Activated B cell treated with CpG ODN at 0.5 μM for 24 hours (primary cell): ENCODE results near the gene CRELD1. TPM values are rescaled to one million over a fixed set of nuclear protein-coding genes. Genes with fewer than 3 reads are reported as not detected.

Source experiments
- ATAC-seq: fragments of 200-7000 bp; cut with Tn5 transposase; one replicate; pipeline ENCODE4 v1.10.0; 2021; ENCODE audit warnings: low read depth, mild to moderate bottlenecking, moderate library complexity
- CTCF ChIA-PET: fragments of 350-600 bp; sonication (Branson Sonifier 250); formaldehyde crosslinking; loops from one replicate; lab custom pipeline; 2021; ENCODE audit warnings: antibody characterized with exemption; lab: Charles Lee
- POLR2A ChIA-PET: fragments of 350-600 bp; sonication (Branson Sonifier 250); formaldehyde crosslinking; loops from one replicate; lab custom pipeline; 2021; ENCODE audit warnings: antibody characterized with exemption; lab: Charles Lee
- DNase-seq: peaks from one replicate; pipeline ENCODE4 v3.0.0; 2022
- H3K27ac Mint-ChIP-seq: one replicate; pipeline ENCODE4 v1.8.0; 2020; ENCODE audit warnings: mixed read lengths
- H3K27me3 Mint-ChIP-seq: one replicate; pipeline ENCODE4 v1.8.0; 2021; ENCODE audit warnings: mixed read lengths
- H3K36me3 Mint-ChIP-seq: one replicate; pipeline ENCODE4 v1.8.0; 2021; ENCODE audit warnings: low read depth, mixed read lengths
- H3K4me1 Mint-ChIP-seq: one replicate; pipeline ENCODE4 v1.8.0; 2021; ENCODE audit warnings: mixed read lengths
- H3K4me3 Mint-ChIP-seq: one replicate; pipeline ENCODE4 v1.8.0; 2020; ENCODE audit warnings: mild to moderate bottlenecking, mixed read lengths
- H3K9me3 Mint-ChIP-seq: one replicate; pipeline ENCODE4 v1.8.0; 2020; ENCODE audit warnings: mixed read lengths
- CTCF ChIP-seq: fragments of 200-600 bp; IDR thresholded peaks from one replicate; pipeline ENCODE4 v1.8.0; 2022; ENCODE audit warnings: antibody characterized with exemption, mild to moderate bottlenecking
- intact Hi-C: fragments of 100-400 bp; cut with micrococcal nuclease; formaldehyde crosslinking; loops from one replicate; pipeline ENCODE4 v1.15.1; 2024
- total RNA-seq: library from RNA; stranded (reverse); gene quantifications from 2 replicates; pipeline ENCODE4 v1.2.3, GENCODE V29; 2022

The CRELD1 gene
- total RNA-seq, 1 donor from 2014 or later, result 30.5 TPM

DNA sequence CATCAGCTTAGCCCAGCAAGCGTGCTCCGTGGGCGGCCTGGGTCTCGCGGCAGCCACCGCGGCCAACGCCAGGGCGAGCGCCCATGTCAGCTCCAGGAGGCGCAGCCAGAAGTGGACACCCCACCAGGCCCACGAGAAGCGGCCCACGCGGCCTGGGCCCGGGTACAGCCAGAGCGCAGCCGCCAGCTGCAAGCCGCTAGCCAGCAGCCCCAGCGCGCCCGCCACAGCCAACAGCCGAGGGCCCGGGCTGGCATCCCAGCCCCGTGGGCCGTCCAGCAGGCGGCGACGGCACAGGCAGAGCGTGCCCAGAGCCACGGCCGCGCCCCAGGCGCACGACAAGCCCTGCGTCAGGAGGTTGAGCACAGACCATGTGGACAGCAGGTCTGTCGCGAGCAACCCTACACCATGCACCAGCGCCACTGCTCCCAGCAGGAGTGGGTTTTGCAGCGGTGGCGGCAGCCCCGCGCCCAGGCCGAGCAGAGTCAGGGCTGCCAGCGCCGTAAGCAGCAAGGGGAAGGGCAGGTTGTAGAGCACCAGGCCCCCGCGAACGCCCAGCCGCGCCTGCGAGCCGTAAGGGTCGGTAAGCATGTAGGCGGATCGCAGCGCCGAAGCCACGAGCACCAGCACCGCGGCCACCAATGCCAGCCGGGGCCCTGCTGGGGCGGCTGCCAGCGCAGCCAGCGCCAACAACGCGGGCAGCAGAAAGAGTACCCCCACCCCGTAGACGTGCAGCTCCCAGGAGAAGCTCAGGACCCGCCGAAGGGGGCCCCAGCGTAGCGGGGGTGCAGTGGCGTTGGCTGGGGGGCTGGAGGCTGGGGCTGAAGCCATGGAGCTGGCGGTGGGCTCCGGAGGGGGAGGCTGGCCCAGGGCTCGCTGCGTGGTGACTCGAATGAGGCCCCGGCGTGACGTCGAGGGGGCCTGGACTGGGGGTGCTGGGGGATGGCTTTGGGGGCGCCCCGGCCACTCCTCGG is 13.7 kb downstream of the CRELD1 start:
- intact Hi-C loops, result loop anchor here (5.0 kb wide), 2 partner anchors 105 to 445 kb away; partner anchors contain the start of gene RPUSD3
- POLR2A ChIA-PET, result interaction anchor here (0.6 to 2.8 kb wide), 10 partner anchors 13 to 197 kb away, joined by 3 to 76 read pairs (median 5); partner anchors contain the start of genes ARPC4, CRELD1, EMC3 and FANCD2
- no peak for ATAC-seq
- Mint-ChIP-seq H3K4me3 (no peak overlapping the region), H3K36me3 (peaks cover 16% of the 10 kb centered on the region), H3K27me3 (no peaks in the 10 kb centered on the region), H3K4me1 (peaks cover 16% of the 10 kb centered on the region), H3K9me3 (no peaks in the 10 kb centered on the region), H3K27ac (no peak overlapping the region)
- no peak for TF ChIP-seq CTCF
- DNase-seq, result no peak
- CTCF ChIA-PET, result interaction anchor here (0.9 to 1.6 kb wide), 6 partner anchors 12 to 301 kb away, joined by 3 to 29 read pairs (median 4); partner anchors contain the start of genes CRELD1 and TATDN2

- Mint-ChIP-seq H3K9me3 (no peaks in the 10 kb centered on the region), H3K4me1 (peaks cover 20% of the 10 kb centered on the region), H3K4me3 (no peak overlapping the region), H3K27me3 (no peaks in the 10 kb centered on the region), H3K27ac (no peak overlapping the region), H3K36me3 (peaks cover 6% of the 10 kb centered on the region)
- CTCF ChIA-PET, result no interaction called here
- POLR2A ChIA-PET, result no interaction called here
- intact Hi-C loops, result loop anchor here (5.0 kb wide), 2 partner anchors 106 to 446 kb away; partner anchors contain the start of gene RPUSD3
- no peak for DNase-seq
- ATAC-seq, result no peak
- TF ChIP-seq CTCF, result no peak
These were observed 15.0 kb downstream of the CRELD1 start for GRCh38 chr3:9948586-9948985.

DNA sequence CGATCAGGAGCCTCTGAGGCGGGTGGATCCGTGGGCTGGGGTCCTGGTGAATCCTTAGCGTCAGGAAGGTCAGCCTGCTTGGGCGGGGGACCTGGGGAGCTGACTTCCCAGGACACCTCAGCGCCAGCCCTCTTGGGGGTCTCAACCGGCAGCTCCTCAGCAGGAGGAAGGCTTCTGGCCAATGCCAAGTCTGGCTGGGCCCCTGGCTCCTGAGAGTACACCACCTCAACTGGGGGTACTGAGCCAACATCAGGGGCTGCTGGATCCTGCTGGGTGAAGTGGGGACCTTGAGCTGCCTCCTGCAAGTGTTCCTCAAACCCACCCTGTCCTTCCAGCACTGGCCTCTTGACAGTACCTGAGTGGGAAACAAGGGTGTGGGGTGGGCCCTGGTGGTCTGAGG is 15.5 kb downstream of the CRELD1 start:
- intact Hi-C loops, result loop anchor here (5.0 kb wide), 2 partner anchors 107 to 447 kb away; partner anchors contain the start of gene RPUSD3
- ATAC-seq (no peak), DNase-seq (no peak)
- Mint-ChIP-seq H3K4me3 (no peak overlapping the region), H3K4me1 (peaks cover 20% of the 10 kb centered on the region), H3K27me3 (no peaks in the 10 kb centered on the region), H3K9me3 (no peaks in the 10 kb centered on the region), H3K27ac (no peak overlapping the region), H3K36me3 (peaks cover 2% of the 10 kb centered on the region)
- ChIA-PET POLR2A (interaction anchor here (1.2 kb wide), 1 partner anchor 371 kb away, joined by 4 read pairs; the partner anchor contains the start of gene SEC13), CTCF (no interaction called here)
- TF ChIP-seq CTCF, result no peak

DNA sequence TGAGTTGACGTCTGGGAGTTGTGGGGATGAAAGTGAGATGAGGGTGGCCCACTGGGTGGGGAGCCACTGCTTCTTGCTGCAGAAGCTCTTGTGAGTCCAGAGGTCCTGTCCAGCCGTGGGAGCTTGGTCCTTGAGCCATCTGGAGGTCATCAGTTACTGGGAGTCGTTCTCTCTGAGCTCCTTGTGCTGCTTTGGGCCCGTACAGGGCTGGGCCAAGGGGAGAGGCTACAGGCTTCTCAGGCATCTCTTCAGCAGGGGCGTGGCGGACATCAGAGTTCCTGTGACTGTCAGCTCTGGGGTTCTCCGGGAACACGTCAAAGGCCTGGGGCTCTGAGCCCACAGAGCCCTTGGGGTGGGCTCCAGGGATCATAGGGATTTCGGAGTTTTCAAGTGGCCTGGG is 16.0 kb downstream of the CRELD1 start:
- CTCF ChIA-PET, result no interaction called here
- TF ChIP-seq CTCF, result no peak
- no peaks in the 10 kb centered on the region for H3K36me3 Mint-ChIP-seq
- peaks cover 20% of the 10 kb centered on the region for H3K4me1 Mint-ChIP-seq
- no peaks in the 10 kb centered on the region for H3K9me3 Mint-ChIP-seq
- H3K4me3 Mint-ChIP-seq, result no peak overlapping the region
- POLR2A ChIA-PET, result interaction anchor here (0.9 to 1.2 kb wide), 2 partner anchors 16 to 371 kb away, joined by 3 to 4 read pairs; partner anchors contain the start of genes CRELD1 and SEC13
- no peaks in the 10 kb centered on the region for H3K27me3 Mint-ChIP-seq
- no peak for DNase-seq
- H3K27ac Mint-ChIP-seq, result no peak overlapping the region
- ATAC-seq, result no peak
- intact Hi-C loops, result loop anchor here (5.0 kb wide), 2 partner anchors 107 to 447 kb away; partner anchors contain the start of gene RPUSD3

DNA sequence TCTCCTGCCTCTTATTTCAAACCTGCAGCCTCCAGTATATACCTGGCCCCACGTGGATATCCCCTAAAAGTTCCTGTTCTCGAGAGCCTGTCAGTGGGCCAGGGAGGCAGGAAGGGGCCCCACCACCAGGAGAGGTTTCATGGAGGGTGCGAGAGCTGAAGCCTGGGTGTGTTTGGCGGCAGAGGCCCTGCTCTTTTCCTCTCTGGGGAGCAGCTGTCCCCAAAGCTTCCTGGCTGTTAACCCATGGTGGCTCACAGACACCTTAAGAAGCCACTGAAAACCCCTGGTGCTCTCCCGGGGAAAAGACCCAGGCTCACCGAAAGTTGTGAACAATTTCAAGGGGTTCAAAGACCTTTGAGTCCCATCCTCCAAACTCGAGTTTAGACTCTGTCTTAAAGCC is 17.5 kb downstream of the CRELD1 start:
- no peak for DNase-seq
- Mint-ChIP-seq H3K36me3 (no peaks in the 10 kb centered on the region), H3K9me3 (no peaks in the 10 kb centered on the region), H3K27ac (no peak overlapping the region), H3K4me1 (peaks cover 17% of the 10 kb centered on the region), H3K4me3 (peak overlapping the region; percentile 85), H3K27me3 (no peaks in the 10 kb centered on the region)
- POLR2A ChIA-PET, result interaction anchor here (0.6 to 2.4 kb wide), 3 partner anchors 18 to 1334 kb away, joined by 6 to 20 read pairs (median 9); partner anchors contain the start of genes CRELD1 and JAGN1
- intact Hi-C loops, result no loop called here
- CTCF ChIA-PET, result no interaction called here
- TF ChIP-seq CTCF, result no peak
- ATAC-seq, result no peak
